ENCODE results near the gene OTP.

Gene OTP

GRCh38 chr5:77636641-77637169 lies 1.8 kb downstream of the OTP start:
- Histone ChIP-seq H3K4ac (ENCODE audit: low read depth, low read length) (no peak overlapping the region), H2AK5ac (ENCODE audit: low read length) (no peak overlapping the region), H3K18ac (ENCODE audit: low read length) (no peak overlapping the region), H3K27me3 (ENCODE audit: insufficient read depth, low read length, poor library complexity) (peaks cover 62% of the 10 kb centered on the region), H2BK5ac (ENCODE audit: low read length) (no peak overlapping the region), H3K36me3 (ENCODE audit: control insufficient read depth, insufficient read depth, low read length) (no peaks in the 10 kb centered on the region), H3K27ac (ENCODE audit: low read depth, low read length) (no peak overlapping the region), H3K9ac (ENCODE audit: low read length) (no peak overlapping the region), H3K4me1 (ENCODE audit: control insufficient read depth, low read depth, low read length) (peaks cover 2% of the 10 kb centered on the region), H3K4me2 (ENCODE audit: low read length) (no peak overlapping the region), H3K4me3 (ENCODE audit: low read length) (no peak overlapping the region), H3K79me2 (ENCODE audit: control insufficient read depth, insufficient read depth, low read length) (no peaks in the 10 kb centered on the region), H4K8ac (ENCODE audit: low read depth, low read length) (no peak overlapping the region), H4K5ac (ENCODE audit: low read length) (no peak overlapping the region), H2BK15ac (replicated peaks; ENCODE audit: low read depth) (no peak overlapping the region), H3K56ac (ENCODE audit: low read length) (no peak overlapping the region), H2BK120ac (ENCODE audit: low read depth, low read length) (no peak overlapping the region), H3K79me1 (ENCODE audit: low read length) (no peaks in the 10 kb centered on the region), H3K23ac (ENCODE audit: low read length) (no peak overlapping the region)
- WGBS (ENCODE audit: extremely low coverage, insufficient coverage, low lambda C conversion rate), result no CpG with 5 or more reads among the region's 34 CpGs
- peak; percentile 27 for DNase-seq

GRCh38 chr5:77635917-77636640 lies 2.4 kb downstream of the OTP start:
- H3K27me3 ChIP-seq (ENCODE audit: insufficient read depth, low read length, poor library complexity), result peaks cover 59% of the 10 kb centered on the region
- no peak overlapping the region for H3K23ac ChIP-seq (ENCODE audit: low read length)
- no peak overlapping the region for H3K27ac ChIP-seq (ENCODE audit: low read depth, low read length)
- no peak overlapping the region for H3K4me2 ChIP-seq (ENCODE audit: low read length)
- H3K4me1 ChIP-seq (ENCODE audit: control insufficient read depth, low read depth, low read length), result peaks cover 2% of the 10 kb centered on the region
- no peak overlapping the region for H2BK15ac ChIP-seq (replicated peaks; ENCODE audit: low read depth)
- no peak overlapping the region for H4K5ac ChIP-seq (ENCODE audit: low read length)
- H2AK5ac ChIP-seq (ENCODE audit: low read length), result no peak overlapping the region
- H3K79me1 ChIP-seq (ENCODE audit: low read length), result no peaks in the 10 kb centered on the region
- H3K56ac ChIP-seq (ENCODE audit: low read length), result no peak overlapping the region
- no peaks in the 10 kb centered on the region for H3K36me3 ChIP-seq (ENCODE audit: control insufficient read depth, insufficient read depth, low read length)
- no peak overlapping the region for H3K4me3 ChIP-seq (ENCODE audit: low read length)
- WGBS (ENCODE audit: extremely low coverage, insufficient coverage, low lambda C conversion rate), result no CpG with 5 or more reads among the region's 30 CpGs
- H2BK5ac ChIP-seq (ENCODE audit: low read length), result no peak overlapping the region
- H3K9ac ChIP-seq (ENCODE audit: low read length), result no peak overlapping the region
- H2BK120ac ChIP-seq (ENCODE audit: low read depth, low read length), result no peak overlapping the region
- peak; percentile 18 for DNase-seq
- H4K8ac ChIP-seq (ENCODE audit: low read depth, low read length), result no peak overlapping the region
- H3K79me2 ChIP-seq (ENCODE audit: control insufficient read depth, insufficient read depth, low read length), result no peaks in the 10 kb centered on the region
- no peak overlapping the region for H3K4ac ChIP-seq (ENCODE audit: low read depth, low read length)
- no peak overlapping the region for H3K18ac ChIP-seq (ENCODE audit: low read length)

- Histone ChIP-seq H3K79me1 (ENCODE audit: low read length) (no peaks in the 10 kb centered on the region), H3K9ac (ENCODE audit: low read length) (no peak overlapping the region), H2BK120ac (ENCODE audit: low read depth, low read length) (no peak overlapping the region), H3K36me3 (ENCODE audit: control insufficient read depth, insufficient read depth, low read length) (no peaks in the 10 kb centered on the region), H3K4me3 (ENCODE audit: low read length) (no peak overlapping the region), H3K27ac (ENCODE audit: low read depth, low read length) (no peak overlapping the region), H3K4ac (ENCODE audit: low read depth, low read length) (no peak overlapping the region), H2AK5ac (ENCODE audit: low read length) (no peak overlapping the region), H3K27me3 (ENCODE audit: insufficient read depth, low read length, poor library complexity) (peaks cover 58% of the 10 kb centered on the region), H4K5ac (ENCODE audit: low read length) (no peak overlapping the region), H2BK15ac (replicated peaks; ENCODE audit: low read depth) (no peak overlapping the region), H3K4me2 (ENCODE audit: low read length) (no peak overlapping the region), H3K56ac (ENCODE audit: low read length) (no peak overlapping the region), H3K23ac (ENCODE audit: low read length) (no peak overlapping the region), H3K4me1 (ENCODE audit: control insufficient read depth, low read depth, low read length) (peaks cover 2% of the 10 kb centered on the region), H3K79me2 (ENCODE audit: control insufficient read depth, insufficient read depth, low read length) (no peaks in the 10 kb centered on the region), H3K18ac (ENCODE audit: low read length) (no peak overlapping the region), H4K8ac (ENCODE audit: low read depth, low read length) (no peak overlapping the region), H2BK5ac (ENCODE audit: low read length) (no peak overlapping the region)
- peak; percentile 41 for DNase-seq
- no CpG with 5 or more reads among the region's 11 CpGs for WGBS (ENCODE audit: extremely low coverage, insufficient coverage, low lambda C conversion rate)
Observed at GRCh38 chr5:77635067-77635916, 3.2 kb downstream of the OTP start.

- Histone ChIP-seq H3K4me2 (ENCODE audit: low read length) (no peak overlapping the region), H3K4me1 (ENCODE audit: control insufficient read depth, low read depth, low read length) (peaks cover 2% of the 10 kb centered on the region), H2BK15ac (replicated peaks; ENCODE audit: low read depth) (no peak overlapping the region), H3K27me3 (ENCODE audit: insufficient read depth, low read length, poor library complexity) (peaks cover 63% of the 10 kb centered on the region), H4K5ac (ENCODE audit: low read length) (no peak overlapping the region), H3K56ac (ENCODE audit: low read length) (no peak overlapping the region), H3K79me1 (ENCODE audit: low read length) (no peaks in the 10 kb centered on the region), H3K23ac (ENCODE audit: low read length) (no peak overlapping the region), H2BK120ac (ENCODE audit: low read depth, low read length) (no peak overlapping the region), H3K4me3 (ENCODE audit: low read length) (no peak overlapping the region), H3K27ac (ENCODE audit: low read depth, low read length) (no peak overlapping the region), H3K18ac (ENCODE audit: low read length) (no peak overlapping the region), H2AK5ac (ENCODE audit: low read length) (no peak overlapping the region), H3K79me2 (ENCODE audit: control insufficient read depth, insufficient read depth, low read length) (no peaks in the 10 kb centered on the region), H3K4ac (ENCODE audit: low read depth, low read length) (no peak overlapping the region), H4K8ac (ENCODE audit: low read depth, low read length) (no peak overlapping the region), H3K9ac (ENCODE audit: low read length) (no peak overlapping the region), H3K36me3 (ENCODE audit: control insufficient read depth, insufficient read depth, low read length) (no peaks in the 10 kb centered on the region), H2BK5ac (ENCODE audit: low read length) (no peak overlapping the region)
- DNase-seq, result no peak
- no CpG with 5 or more reads among the region's 5 CpGs for WGBS (ENCODE audit: extremely low coverage, insufficient coverage, low lambda C conversion rate)
Observed at GRCh38 chr5:77633709-77634108, 4.8 kb downstream of the OTP start.

- Histone ChIP-seq H3K4me1 (ENCODE audit: control insufficient read depth, low read depth, low read length) (peaks cover 2% of the 10 kb centered on the region), H3K4ac (ENCODE audit: low read depth, low read length) (no peak overlapping the region), H3K27me3 (ENCODE audit: insufficient read depth, low read length, poor library complexity) (peaks cover 65% of the 10 kb centered on the region), H3K23ac (ENCODE audit: low read length) (no peak overlapping the region), H3K79me1 (ENCODE audit: low read length) (no peaks in the 10 kb centered on the region), H4K5ac (ENCODE audit: low read length) (no peak overlapping the region), H3K4me2 (ENCODE audit: low read length) (no peak overlapping the region), H3K56ac (ENCODE audit: low read length) (no peak overlapping the region), H2BK120ac (ENCODE audit: low read depth, low read length) (no peak overlapping the region), H3K79me2 (ENCODE audit: control insufficient read depth, insufficient read depth, low read length) (no peaks in the 10 kb centered on the region), H3K18ac (ENCODE audit: low read length) (no peak overlapping the region), H3K9ac (ENCODE audit: low read length) (no peak overlapping the region), H2BK5ac (ENCODE audit: low read length) (no peak overlapping the region), H3K4me3 (ENCODE audit: low read length) (no peak overlapping the region), H2BK15ac (replicated peaks; ENCODE audit: low read depth) (no peak overlapping the region), H2AK5ac (ENCODE audit: low read length) (no peak overlapping the region), H4K8ac (ENCODE audit: low read depth, low read length) (no peak overlapping the region), H3K36me3 (ENCODE audit: control insufficient read depth, insufficient read depth, low read length) (no peaks in the 10 kb centered on the region), H3K27ac (ENCODE audit: low read depth, low read length) (no peak overlapping the region)
- DNase-seq, result no peak
- WGBS (ENCODE audit: extremely low coverage, insufficient coverage, low lambda C conversion rate), result no CpG with 5 or more reads among the region's 8 CpGs
Observed at GRCh38 chr5:77633207-77633675, 5.3 kb downstream of the OTP start.

All from mesendoderm (in vitro differentiated cells).